B cell (primary cell): ENCODE results near the gene GSTA2.
"Not testable (repeated sequence)": the region's sequence is repeated elsewhere in the genome, so short reads cannot be mapped to it uniquely, and the experiment has no call there.

Experiments used
- EZH2 ChIP-seq: IDR thresholded peaks from 2 replicates; pipeline ENCODE4 v1.6.1; 2012; ENCODE audit warnings: borderline replicate concordance, low read depth, mild to moderate bottlenecking, moderate library complexity, low read length; ENCODE audit not compliant: insufficient read depth, poor library complexity, severe bottlenecking
- TF ChIP-seq, protein P1 (sequence below): fragments of 200-600 bp; IDR thresholded peaks from one replicate; pipeline ENCODE4 v1.8.0; 2022; ENCODE audit warnings: antibody characterized with exemption, mild to moderate bottlenecking

DNA sequence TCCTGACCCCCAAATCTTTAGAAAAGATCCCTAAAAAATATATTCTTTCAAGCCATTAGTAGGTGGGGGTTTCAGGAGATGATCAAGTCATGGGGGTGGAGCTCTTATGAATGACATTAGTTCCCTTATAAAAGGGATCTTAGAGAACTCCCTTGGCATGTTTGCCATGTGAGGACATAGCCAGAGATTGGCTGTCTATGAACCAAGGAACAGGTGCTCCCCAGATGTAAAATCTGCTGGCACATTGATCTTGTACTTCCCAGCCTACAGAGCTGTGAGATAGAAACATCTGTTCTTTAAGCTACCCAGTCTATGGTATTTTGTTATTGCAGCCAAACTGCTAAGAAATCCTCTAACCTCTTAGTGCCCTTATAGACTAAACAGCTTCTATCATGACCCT lies 4.4 kb upstream of the GSTA2 start:
- TF ChIP-seq, protein P1, sequence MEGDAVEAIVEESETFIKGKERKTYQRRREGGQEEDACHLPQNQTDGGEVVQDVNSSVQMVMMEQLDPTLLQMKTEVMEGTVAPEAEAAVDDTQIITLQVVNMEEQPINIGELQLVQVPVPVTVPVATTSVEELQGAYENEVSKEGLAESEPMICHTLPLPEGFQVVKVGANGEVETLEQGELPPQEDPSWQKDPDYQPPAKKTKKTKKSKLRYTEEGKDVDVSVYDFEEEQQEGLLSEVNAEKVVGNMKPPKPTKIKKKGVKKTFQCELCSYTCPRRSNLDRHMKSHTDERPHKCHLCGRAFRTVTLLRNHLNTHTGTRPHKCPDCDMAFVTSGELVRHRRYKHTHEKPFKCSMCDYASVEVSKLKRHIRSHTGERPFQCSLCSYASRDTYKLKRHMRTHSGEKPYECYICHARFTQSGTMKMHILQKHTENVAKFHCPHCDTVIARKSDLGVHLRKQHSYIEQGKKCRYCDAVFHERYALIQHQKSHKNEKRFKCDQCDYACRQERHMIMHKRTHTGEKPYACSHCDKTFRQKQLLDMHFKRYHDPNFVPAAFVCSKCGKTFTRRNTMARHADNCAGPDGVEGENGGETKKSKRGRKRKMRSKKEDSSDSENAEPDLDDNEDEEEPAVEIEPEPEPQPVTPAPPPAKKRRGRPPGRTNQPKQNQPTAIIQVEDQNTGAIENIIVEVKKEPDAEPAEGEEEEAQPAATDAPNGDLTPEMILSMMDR: not testable (repeated sequence)
- not testable (repeated sequence) for TF ChIP-seq EZH2
